Lung (tissue), 12 donors: ENCODE measurements around the gene ANAPC5. TPM values are rescaled to one million over a fixed set of nuclear protein-coding genes. Genes with fewer than 3 reads are reported as not detected.
A peak's percentile ranks its signal among the peaks of the same experiment; 100 is the strongest.

Experiments used
- ATAC-seq: fragments of 200-7000 bp; cut with Tn5 transposase; one replicate; pipeline ENCODE4 v1.9.1; 2020; ENCODE audit warnings: moderate number of reproducible peaks; ENCODE audit not compliant: insufficient read depth, low FRiP score
- DNase-seq, 3 donors: peaks; one replicate each; pipeline ENCODE4 v3.0.0-alpha.2; 2013 to 2017
- H3K27ac ChIP-seq, 2 donors: one replicate each; pipeline ENCODE4 v1.5.1; 2013; ENCODE audit warnings: mild to moderate bottlenecking in 2 of 2, moderate library complexity in 2 of 2, control low read depth in 1 of 2, inconsistent platforms in 1 of 2, low read depth in 1 of 2, low read length in 1 of 2
- H3K27me3 ChIP-seq, 3 donors: one replicate each; pipeline ENCODE4 v1.5.1; 2013; ENCODE audit warnings: low read length in 2 of 3; ENCODE audit not compliant: control insufficient read depth in 3 of 3, insufficient read depth in 3 of 3
- H3K36me3 ChIP-seq, 4 donors: one replicate each; pipeline ENCODE4 v1.5.1; 2013; ENCODE audit warnings: low read length in 4 of 4, mild to moderate bottlenecking in 1 of 4, moderate library complexity in 1 of 4; ENCODE audit not compliant: control insufficient read depth in 4 of 4, insufficient read depth in 4 of 4
- H3K4me1 ChIP-seq, 5 donors: one replicate each; pipeline ENCODE4 v1.5.1; 2013; ENCODE audit warnings: low read length in 5 of 5, mild to moderate bottlenecking in 2 of 5, moderate library complexity in 1 of 5; ENCODE audit not compliant: control insufficient read depth in 5 of 5, insufficient read depth in 5 of 5
- H3K4me3 ChIP-seq: one replicate; pipeline ENCODE4 v1.5.1; 2013; ENCODE audit warnings: mild to moderate bottlenecking, control low read depth, moderate library complexity
- H3K9ac ChIP-seq, 2 donors: one replicate each; pipeline ENCODE4 v1.5.1; 2013; ENCODE audit warnings: low read length in 2 of 2, control low read depth in 1 of 2; ENCODE audit not compliant: insufficient read depth in 1 of 2
- H3K9me3 ChIP-seq, 4 donors: one replicate each; pipeline ENCODE4 v1.5.1; 2013; ENCODE audit warnings: low read length in 3 of 4, mild to moderate bottlenecking in 1 of 4, moderate library complexity in 1 of 4; ENCODE audit not compliant: control insufficient read depth in 4 of 4, insufficient read depth in 3 of 4
- CTCF ChIP-seq: IDR thresholded peaks from 2 replicates; pipeline ENCODE4 v1.5.1; 2012; ENCODE audit warnings: mild to moderate bottlenecking; ENCODE audit errors: control extremely low read depth, extremely low read depth
- whole genome bisulfite sequencing, 2 donors: extraction: QIAGEN DNeasy Blood & Tissue Kit; methylation state at CpG; one replicate each; pipeline ENCODE4 v1.1.7; 2013; 5-methylcytosine and 5-hydroxymethylcytosine counted together
- polyA plus RNA-seq, 2 donors: library from polyadenylated mRNA; stranded (reverse); fragments of 200-250 nt; gene quantifications; one replicate each; pipeline ENCODE4 v1.2.1, GENCODE V29; 2013
- total RNA-seq, 2 donors: library from RNA; depleted of rRNA in 1 of 2; stranded (reverse); fragments of >200 nt in 1 of 2; gene quantifications; one replicate each; pipeline ENCODE4 v1.2.1, GENCODE V29; 2014 to 2021
- donor health status: control.
- donor health status: control.
- donor health status: Bipolar disorder and iron deficiency.
- donor health status: healthy.
- donor health status: DM: yes; HTN: yes; CAD: no.

The ANAPC5 gene
- total and polyA plus RNA-seq, 4 donors = 80.9 to 164 (median 89.3) TPM

- H3K4me1 ChIP-seq = peaks cover 0 to 18% (median 6%) of the 10 kb centered on the region in 5 donors
- no peak for TF ChIP-seq CTCF
- H3K9ac ChIP-seq = peak overlapping the region in 1 of 2 donors; percentile 58
Measured at GRCh38 chr12:121295116-121295745, 57.0 kb downstream of the ANAPC5 start.

GRCh38 chr12:121294151-121294889 is 57.9 kb downstream of the ANAPC5 start:
- H3K9ac ChIP-seq = no peak overlapping the region
- no peak overlapping the region for H3K27ac ChIP-seq
- WGBS, 2 donors = 81 to 87% methylated on average over 9 to 10 of the region's 10 CpGs

More at GRCh38 chr12:121295116-121295745, 57.0 kb downstream of the ANAPC5 start:
- WGBS, 2 donors = 25 to 38% methylated on average over 7 of the region's 7 CpGs
- peak overlapping the region in 1 of 2 donors; percentile 77 for H3K27ac ChIP-seq
- no peaks in the 10 kb centered on the region for H3K9me3 ChIP-seq
- H3K36me3 ChIP-seq = peaks cover 0 to 5% (median under 1%) of the 10 kb centered on the region in 4 donors
- no peaks in the 10 kb centered on the region for H3K27me3 ChIP-seq
- ATAC-seq = no peak
- DNase-seq = no peak
- peak overlapping the region; percentile 78 for H3K4me3 ChIP-seq

GRCh38 chr12:121293603-121294002 is 58.6 kb downstream of the ANAPC5 start:
- Histone ChIP-seq H3K9ac (no peak overlapping the region), H3K4me3 (no peak overlapping the region), H3K36me3 (peaks cover 0 to 5% (median under 1%) of the 10 kb centered on the region in 4 donors), H3K27me3 (no peaks in the 10 kb centered on the region), H3K9me3 (no peaks in the 10 kb centered on the region), H3K4me1 (peaks cover 0 to 32% (median 6%) of the 10 kb centered on the region in 5 donors), H3K27ac (no peak overlapping the region)
- 37 to 79% methylated on average over 4 of the region's 4 CpGs for WGBS, 2 donors
- no peak for DNase-seq
- TF ChIP-seq CTCF = no peak
- no peak for ATAC-seq

More at GRCh38 chr12:121294151-121294889, 57.9 kb downstream of the ANAPC5 start:
- ATAC-seq (no peak), DNase-seq (no peak)
- Histone ChIP-seq H3K36me3 (peaks cover 0 to 5% (median under 1%) of the 10 kb centered on the region in 4 donors), H3K4me3 (no peak overlapping the region), H3K9me3 (no peaks in the 10 kb centered on the region), H3K4me1 (peaks cover 0 to 26% (median 6%) of the 10 kb centered on the region in 5 donors), H3K27me3 (no peaks in the 10 kb centered on the region)
- no peak for TF ChIP-seq CTCF
